ENCODE data around the gene MAP4K3. TPM values are rescaled to one million over a fixed set of nuclear protein-coding genes. Genes with fewer than 3 reads are reported as not detected.

MAP4K3 gene
- total and polyA plus RNA-seq, 2 of the 8 experiments (the other 6 are each of a cell fraction or from before 2014, with no cell fraction given), result 11.4 to 63.0 TPM

DNA sequence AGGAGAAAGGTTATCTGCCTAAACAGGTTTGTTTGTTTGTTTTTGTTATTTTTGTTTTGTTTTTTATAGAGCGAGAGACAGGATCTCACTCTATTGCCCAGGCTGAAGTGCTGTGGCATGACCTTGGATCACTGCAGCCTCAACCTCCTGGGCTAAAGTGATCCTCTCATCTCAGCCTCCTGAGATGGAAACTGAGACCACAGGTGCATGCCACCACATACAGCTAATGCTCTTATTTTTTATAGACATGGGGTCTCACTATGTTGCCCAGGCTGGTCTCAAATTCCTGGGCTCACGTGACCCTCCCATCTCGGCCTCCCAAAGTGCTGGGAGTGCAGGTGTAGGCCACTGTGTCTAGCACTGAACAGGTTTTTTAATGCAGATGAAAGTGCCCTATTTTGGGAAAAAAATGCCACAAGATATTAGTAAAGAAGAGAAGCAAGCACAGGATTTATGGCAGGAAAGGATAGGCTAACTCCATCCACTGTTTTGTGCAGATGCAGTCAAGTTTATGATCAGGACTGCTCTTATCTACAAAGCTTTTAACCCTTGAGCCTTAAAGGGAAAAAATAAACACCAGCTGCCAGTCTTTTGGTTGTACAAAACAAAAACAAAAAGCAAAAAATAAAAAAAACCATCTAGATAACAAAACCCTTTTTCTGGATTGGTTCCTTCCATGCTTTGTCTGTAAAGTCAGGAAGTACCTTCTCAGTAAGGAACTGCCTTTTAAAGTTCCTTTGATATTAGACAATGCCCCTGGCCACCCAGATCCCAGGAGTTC is 29.4 kb downstream of the MAP4K3 start (continued):
- TF ChIP-seq, protein P1, sequence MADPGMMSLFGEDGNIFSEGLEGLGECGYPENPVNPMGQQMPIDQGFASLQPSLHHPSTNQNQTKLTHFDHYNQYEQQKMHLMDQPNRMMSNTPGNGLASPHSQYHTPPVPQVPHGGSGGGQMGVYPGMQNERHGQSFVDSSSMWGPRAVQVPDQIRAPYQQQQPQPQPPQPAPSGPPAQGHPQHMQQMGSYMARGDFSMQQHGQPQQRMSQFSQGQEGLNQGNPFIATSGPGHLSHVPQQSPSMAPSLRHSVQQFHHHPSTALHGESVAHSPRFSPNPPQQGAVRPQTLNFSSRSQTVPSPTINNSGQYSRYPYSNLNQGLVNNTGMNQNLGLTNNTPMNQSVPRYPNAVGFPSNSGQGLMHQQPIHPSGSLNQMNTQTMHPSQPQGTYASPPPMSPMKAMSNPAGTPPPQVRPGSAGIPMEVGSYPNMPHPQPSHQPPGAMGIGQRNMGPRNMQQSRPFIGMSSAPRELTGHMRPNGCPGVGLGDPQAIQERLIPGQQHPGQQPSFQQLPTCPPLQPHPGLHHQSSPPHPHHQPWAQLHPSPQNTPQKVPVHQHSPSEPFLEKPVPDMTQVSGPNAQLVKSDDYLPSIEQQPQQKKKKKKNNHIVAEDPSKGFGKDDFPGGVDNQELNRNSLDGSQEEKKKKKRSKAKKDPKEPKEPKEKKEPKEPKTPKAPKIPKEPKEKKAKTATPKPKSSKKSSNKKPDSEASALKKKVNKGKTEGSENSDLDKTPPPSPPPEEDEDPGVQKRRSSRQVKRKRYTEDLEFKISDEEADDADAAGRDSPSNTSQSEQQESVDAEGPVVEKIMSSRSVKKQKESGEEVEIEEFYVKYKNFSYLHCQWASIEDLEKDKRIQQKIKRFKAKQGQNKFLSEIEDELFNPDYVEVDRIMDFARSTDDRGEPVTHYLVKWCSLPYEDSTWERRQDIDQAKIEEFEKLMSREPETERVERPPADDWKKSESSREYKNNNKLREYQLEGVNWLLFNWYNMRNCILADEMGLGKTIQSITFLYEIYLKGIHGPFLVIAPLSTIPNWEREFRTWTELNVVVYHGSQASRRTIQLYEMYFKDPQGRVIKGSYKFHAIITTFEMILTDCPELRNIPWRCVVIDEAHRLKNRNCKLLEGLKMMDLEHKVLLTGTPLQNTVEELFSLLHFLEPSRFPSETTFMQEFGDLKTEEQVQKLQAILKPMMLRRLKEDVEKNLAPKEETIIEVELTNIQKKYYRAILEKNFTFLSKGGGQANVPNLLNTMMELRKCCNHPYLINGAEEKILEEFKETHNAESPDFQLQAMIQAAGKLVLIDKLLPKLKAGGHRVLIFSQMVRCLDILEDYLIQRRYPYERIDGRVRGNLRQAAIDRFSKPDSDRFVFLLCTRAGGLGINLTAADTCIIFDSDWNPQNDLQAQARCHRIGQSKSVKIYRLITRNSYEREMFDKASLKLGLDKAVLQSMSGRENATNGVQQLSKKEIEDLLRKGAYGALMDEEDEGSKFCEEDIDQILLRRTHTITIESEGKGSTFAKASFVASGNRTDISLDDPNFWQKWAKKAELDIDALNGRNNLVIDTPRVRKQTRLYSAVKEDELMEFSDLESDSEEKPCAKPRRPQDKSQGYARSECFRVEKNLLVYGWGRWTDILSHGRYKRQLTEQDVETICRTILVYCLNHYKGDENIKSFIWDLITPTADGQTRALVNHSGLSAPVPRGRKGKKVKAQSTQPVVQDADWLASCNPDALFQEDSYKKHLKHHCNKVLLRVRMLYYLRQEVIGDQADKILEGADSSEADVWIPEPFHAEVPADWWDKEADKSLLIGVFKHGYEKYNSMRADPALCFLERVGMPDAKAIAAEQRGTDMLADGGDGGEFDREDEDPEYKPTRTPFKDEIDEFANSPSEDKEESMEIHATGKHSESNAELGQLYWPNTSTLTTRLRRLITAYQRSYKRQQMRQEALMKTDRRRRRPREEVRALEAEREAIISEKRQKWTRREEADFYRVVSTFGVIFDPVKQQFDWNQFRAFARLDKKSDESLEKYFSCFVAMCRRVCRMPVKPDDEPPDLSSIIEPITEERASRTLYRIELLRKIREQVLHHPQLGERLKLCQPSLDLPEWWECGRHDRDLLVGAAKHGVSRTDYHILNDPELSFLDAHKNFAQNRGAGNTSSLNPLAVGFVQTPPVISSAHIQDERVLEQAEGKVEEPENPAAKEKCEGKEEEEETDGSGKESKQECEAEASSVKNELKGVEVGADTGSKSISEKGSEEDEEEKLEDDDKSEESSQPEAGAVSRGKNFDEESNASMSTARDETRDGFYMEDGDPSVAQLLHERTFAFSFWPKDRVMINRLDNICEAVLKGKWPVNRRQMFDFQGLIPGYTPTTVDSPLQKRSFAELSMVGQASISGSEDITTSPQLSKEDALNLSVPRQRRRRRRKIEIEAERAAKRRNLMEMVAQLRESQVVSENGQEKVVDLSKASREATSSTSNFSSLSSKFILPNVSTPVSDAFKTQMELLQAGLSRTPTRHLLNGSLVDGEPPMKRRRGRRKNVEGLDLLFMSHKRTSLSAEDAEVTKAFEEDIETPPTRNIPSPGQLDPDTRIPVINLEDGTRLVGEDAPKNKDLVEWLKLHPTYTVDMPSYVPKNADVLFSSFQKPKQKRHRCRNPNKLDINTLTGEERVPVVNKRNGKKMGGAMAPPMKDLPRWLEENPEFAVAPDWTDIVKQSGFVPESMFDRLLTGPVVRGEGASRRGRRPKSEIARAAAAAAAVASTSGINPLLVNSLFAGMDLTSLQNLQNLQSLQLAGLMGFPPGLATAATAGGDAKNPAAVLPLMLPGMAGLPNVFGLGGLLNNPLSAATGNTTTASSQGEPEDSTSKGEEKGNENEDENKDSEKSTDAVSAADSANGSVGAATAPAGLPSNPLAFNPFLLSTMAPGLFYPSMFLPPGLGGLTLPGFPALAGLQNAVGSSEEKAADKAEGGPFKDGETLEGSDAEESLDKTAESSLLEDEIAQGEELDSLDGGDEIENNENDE (IDR thresholded peaks at IDR 0.05; ENCODE audit: insufficient replicate concordance, low read length), result no peak
- TF ChIP-seq, protein P2, sequence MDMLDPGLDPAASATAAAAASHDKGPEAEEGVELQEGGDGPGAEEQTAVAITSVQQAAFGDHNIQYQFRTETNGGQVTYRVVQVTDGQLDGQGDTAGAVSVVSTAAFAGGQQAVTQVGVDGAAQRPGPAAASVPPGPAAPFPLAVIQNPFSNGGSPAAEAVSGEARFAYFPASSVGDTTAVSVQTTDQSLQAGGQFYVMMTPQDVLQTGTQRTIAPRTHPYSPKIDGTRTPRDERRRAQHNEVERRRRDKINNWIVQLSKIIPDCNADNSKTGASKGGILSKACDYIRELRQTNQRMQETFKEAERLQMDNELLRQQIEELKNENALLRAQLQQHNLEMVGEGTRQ (IDR thresholded peaks at IDR 0.05; ENCODE audit: low read length), result no peak
- TF ChIP-seq KDM1A (IDR thresholded peaks at IDR 0.05; ENCODE audit: borderline replicate concordance, low read length), result peak; percentile 93
